Hematopoietic multipotent progenitor cell treated with erythropoietin and hydrocortisone succinate and interleukin-3 and kit ligand, for 4 days (in vitro differentiated cells): Measurements from ENCODE around the gene RNF115.
"Not testable (repeated sequence)": the region's sequence is repeated elsewhere in the genome, so short reads cannot be mapped to it uniquely, and the experiment has no call there.

ENCODE experiments used
- DNase-seq: peaks from one replicate; pipeline ENCODE4 v3.0.0-alpha.2; 2015

RNF115 gene

GRCh38 chr1:145823565-145824498 is at the start of gene RNF115, which contains the start of gene POLR3C:
Gene RNF115 (minus strand): TSS chr1:145824095. CDS start chr1:145823873, 222 bp downstream.
Gene POLR3C (plus strand): TSS chr1:145824200. CDS start chr1:145825777, 1,577 bp downstream.
- DNase-seq = peak; percentile 98

GRCh38 chr1:145871994-145872924 is 48.4 kb upstream of the RNF115 start:
- DNase-seq = peak; percentile 76

DNA sequence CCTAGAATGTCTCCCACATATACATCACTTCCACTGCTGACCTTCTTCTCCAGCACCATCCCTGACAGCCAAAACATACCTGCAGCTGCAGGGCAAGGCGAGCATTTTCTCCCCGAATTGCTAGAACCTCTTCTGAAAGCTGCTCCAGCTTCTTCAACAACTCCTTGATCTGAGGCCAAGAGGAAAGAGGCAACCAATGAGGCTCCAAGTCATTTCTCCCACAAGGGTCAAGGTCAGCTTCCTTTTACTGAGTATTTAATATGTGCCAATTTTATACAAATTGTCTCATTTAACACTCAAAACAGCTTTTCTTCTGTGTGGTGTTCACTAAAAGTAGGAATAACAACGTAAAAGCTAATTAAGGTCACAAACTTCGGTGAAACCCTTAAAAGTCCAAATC is 44.3 kb upstream of the RNF115 start:
- no peak for DNase-seq

- no peak for DNase-seq
These were observed 39.6 kb upstream of the RNF115 start for GRCh38 chr1:145863282-145864018.

GRCh38 chr1:145859491-145860023 is 35.7 kb upstream of the RNF115 start:
- DNase-seq = peak; percentile 94

- peak; percentile 98 for DNase-seq
These were observed 35.1 kb upstream of the RNF115 start, which contains the start of gene PIAS3 for GRCh38 chr1:145858901-145859490. Gene PIAS3 (minus strand): TSS chr1:145859081. CDS start chr1:145858990, 91 bp downstream.

DNA sequence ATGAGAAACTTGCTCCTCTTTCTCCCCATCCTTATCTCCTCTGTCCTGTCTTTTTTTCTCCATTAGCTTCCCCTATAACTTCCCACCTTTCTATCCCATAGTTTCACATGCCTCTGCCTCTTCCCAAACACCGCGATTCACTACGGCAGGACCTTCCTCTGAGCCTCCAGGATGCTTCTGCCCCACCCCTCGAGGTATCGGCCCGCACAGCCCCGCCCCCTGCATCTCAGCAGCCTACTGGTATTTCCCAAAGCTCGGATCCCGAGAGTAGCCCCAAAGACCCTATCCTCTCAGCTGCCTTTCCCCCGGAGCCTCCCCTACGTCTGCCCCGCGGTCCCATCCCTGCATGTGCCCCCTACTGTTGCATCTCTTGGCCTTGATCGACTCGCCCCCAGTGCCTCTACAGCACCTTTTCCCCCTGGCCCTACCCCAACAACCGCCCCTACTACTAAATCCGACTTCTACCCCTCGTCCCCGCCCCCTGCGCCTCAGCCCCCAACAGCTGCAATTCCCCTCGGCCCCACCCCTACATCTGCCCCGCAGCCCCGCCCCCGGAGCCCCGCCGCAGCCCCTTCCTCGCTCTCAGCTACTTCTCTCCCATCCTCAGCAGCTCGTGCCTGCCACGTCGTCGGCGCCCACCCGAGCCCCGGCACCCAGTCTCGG is 34.5 kb upstream of the RNF115 start:
- DNase-seq = peak; percentile 74

GRCh38 chr1:145857170-145857569 is 33.3 kb upstream of the RNF115 start:
- DNase-seq = no peak

DNA sequence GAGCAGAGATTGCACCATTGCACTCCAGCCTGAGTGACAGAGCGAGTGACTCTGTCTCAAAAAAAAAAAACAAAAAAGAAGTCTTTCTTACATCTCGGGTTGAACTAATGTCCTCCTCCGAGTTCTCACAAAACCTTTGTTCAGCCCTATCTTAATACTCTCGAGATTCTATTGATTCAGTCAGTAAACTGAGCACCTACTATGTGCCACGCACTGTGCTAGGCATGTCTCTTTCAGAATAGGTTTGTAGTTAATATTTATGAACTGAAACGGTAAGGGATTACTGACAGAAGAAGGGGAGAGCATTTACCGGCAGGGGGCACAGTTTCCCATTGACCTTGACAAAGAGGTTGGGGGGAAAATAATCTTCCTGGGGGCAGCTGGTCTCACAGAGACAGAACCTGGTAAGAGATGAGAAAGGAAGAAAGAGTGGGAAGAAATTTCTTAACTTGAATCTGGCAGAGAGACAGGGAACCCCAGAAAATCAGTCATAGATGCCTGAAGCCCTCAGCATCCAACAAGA is 31.6 kb upstream of the RNF115 start:
- DNase-seq = no peak

GRCh38 chr1:145849356-145850160 is 25.7 kb upstream of the RNF115 start:
- DNase-seq = no peak

DNA sequence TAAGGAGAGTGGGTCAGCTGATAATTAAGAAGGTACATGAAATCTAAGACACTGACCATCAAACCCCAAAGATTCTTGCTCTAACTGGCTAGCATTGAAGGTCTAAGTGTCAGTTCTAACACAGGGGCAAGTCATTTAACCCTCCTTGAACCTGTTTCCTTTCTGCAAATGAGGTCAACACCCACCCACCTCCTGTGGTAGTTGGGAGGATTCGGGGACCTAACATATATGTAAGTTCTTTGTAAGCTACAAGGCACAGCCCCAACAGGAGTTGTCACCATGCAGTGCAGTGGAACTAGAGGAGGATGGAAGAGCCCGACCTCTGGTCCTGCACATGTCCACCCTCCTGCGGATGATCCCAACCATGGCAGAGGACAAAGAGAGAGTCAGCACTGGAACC is 23.9 kb upstream of the RNF115 start:
- no peak for DNase-seq

DNA sequence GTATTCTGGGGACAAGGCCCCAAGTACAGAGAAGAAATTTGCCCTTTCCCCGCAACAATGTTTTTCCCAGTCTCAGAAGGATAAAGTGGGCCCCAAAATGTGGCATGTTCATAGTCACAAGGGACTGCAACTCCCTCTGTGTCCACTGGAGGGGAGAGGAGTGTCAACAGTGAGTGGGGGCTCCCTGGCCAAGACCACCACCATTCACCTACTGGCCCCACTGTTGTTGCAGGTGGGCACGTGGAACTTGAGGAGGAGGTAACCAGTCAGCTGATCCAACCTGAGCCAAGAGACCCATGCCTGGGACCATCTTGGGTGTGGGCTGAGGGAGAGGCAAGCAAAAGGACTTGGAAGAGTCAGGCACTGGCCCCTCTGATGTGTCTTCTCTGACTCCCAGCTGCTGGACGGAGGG is 22.3 kb upstream of the RNF115 start:
- peak; percentile 74 for DNase-seq

DNA sequence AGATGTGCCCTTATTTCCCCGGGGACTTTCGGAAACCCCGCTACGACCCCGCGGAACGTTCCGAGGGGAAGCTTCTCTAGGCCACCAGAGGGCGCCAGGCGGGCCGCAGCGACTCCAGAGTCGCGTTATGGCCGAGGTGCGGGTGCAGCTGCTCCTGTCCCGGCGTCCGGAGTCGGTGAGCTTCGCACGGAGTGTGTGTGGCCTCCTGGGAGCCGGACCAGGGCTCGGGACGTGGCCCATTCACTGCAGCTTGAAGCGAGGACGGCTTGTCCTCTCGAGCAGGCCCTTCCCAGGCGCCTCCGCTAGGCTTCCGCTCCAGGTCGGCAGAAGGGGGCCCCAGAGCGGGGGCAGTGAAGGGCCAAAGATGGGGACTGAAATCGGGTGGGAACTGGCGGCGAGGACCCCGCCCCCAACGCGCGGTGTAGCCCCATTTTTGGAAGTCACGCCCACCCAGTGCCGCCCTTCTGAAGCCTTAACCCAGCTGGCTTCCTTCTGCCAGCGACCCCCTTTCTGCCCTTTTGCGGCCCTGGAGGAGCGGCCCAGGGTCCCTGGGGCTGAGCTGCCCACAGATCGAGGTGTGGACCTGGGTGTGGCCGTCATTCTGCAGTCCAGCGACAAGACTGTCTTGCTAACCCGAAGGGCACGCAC is 21.7 kb upstream of the RNF115 start, which contains the start of gene NUDT17:
NUDT17 (plus strand) TSS at position 117 of the 648 bp plus-strand sequence; CDS start at position 128, 11 bp downstream.
- DNase-seq = peak; percentile 91

DNA sequence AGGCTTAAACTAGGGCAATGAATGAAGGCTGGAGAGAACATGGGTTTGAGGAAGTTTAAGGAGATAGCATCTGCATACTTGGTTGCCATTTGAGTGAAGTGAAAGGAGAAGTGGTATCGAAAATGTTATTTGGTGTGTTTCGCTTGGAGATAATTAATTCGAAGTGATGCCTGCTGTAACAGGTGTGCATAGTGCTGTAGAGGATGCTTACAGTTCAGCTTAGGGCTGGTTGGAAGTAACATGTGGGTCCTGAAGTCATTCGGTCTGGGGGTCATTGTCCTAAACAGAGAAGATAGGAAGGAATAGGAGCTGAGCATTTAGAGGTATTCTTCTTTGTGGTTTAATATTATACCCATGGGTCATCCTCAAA is 21.2 kb upstream of the RNF115 start:
- DNase-seq = peak; percentile 84

DNA sequence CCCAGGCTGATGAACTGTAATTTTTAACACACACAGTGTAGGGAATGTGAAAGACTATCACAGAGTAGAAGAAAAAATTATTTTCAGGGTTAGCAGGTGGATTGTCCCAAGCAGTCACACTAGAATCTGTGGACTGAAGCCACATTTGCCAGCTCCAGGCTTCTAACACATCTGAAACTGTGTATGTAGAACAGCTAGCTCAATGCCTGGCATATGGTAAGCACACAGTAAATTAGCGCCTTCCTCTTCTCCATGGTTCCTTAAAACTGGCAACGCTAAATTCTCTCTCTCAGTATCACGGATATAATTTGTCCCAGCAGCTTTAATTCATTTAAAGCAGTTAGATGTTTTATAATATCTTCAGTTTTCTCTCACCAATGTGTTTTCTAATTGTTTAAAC is 19.1 kb upstream of the RNF115 start:
- no peak for DNase-seq

GRCh38 chr1:145837656-145838055 is 13.8 kb upstream of the RNF115 start:
- no peak for DNase-seq

DNA sequence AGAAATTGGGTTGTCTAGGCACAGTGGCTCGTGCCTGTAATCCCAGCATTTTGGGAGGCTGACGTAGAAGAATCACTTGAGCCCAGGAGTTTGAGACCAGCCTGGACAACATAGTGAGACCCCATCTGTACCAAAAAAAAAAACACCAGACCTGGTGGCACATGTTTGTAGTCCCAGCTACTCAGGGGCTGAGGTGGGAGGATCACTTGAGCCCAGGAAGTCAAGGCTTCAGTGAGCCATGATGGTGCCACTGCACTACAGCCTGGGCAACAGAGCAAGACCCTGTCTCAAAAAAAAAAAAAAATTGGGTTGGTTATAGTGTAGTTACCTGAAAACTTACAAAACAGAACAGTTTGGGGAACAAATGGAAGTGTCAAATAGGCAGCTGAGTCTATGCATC is 6.9 kb upstream of the RNF115 start:
- DNase-seq = not testable (repeated sequence)

DNA sequence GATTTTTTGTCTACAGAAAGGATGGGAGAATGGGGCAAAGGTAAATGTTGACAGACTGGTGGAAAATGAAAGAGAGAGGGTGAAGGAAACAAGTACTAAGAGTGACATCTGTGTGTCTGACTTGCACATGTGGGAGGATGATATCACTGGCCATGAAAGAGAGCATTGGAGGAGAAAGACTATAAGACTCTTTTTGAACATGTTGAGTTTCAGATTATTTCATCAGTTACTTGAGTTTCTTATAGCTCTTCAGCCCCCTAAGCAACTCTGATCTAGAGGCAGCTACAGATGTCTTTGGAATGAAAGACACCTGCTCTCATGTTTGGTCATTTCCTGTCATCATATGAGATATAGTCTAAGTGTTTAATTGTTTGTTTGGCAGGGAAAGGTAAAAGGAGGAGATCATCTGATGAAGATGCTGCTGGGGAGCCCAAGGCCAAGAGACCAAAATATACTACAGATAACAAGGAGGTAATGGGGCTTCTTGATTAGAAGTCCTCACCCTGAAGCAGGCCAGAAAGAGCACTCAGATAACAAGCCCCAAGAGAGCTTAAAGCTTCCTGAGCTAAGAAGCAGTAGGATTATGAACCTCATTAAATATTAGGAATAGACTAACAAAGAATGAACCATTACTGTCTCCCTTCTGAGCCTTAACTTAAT is 4.6 kb upstream of the RNF115 start:
- peak; percentile 50 for DNase-seq

- DNase-seq = no peak
These were observed 4.1 kb upstream of the RNF115 start for GRCh38 chr1:145827966-145828365.
